Kidney (tissue), 14 donors: Measurements from ENCODE around the gene PKD1L1. TPM values are rescaled to one million over a fixed set of nuclear protein-coding genes. Genes with fewer than 3 reads are reported as not detected.

Experiments
- DNase-seq, 5 donors: peaks; one replicate each; pipeline ENCODE4 v3.0.0-alpha.2; 2013 to 2020
- FAIRE-seq: peaks from 2 replicates; lab custom pipeline; 2012; peaks lifted over from hg19 to GRCh38; lab: Jason Lieb, UNC
- H3K27ac ChIP-seq, 2 donors: one replicate each; pipeline ENCODE4 v1.7.0; 2013; ENCODE audit warnings: low read depth in 2 of 2, low read length in 2 of 2, inconsistent platforms in 1 of 2
- H3K27me3 ChIP-seq: one replicate; pipeline ENCODE4 v1.7.1; 2013; ENCODE audit warnings: low read length, inconsistent platforms; ENCODE audit not compliant: control insufficient read depth, insufficient read depth
- H3K36me3 ChIP-seq, 3 donors: one replicate each; pipeline versions ENCODE4 v1.7.0 to v1.7.1; 2013; ENCODE audit warnings: low read length in 3 of 3, control low read depth in 1 of 3, inconsistent platforms in 1 of 3; ENCODE audit not compliant: insufficient read depth in 3 of 3, control insufficient read depth in 2 of 3
- H3K4me1 ChIP-seq, 3 donors: one replicate each; pipeline versions ENCODE4 v1.7.0 to v1.7.1; 2013; ENCODE audit warnings: low read length in 3 of 3, inconsistent platforms in 1 of 3, low read depth in 1 of 3; ENCODE audit not compliant: control insufficient read depth in 2 of 3, insufficient read depth in 2 of 3
- H3K4me3 ChIP-seq, 3 donors: one replicate each; pipeline versions ENCODE4 v1.7.0 to v1.8.1; 2013; ENCODE audit warnings: low read length in 3 of 3, control low read depth in 1 of 3, inconsistent platforms in 1 of 3
- H3K9ac ChIP-seq, 3 donors: one replicate each; pipeline versions ENCODE4 v1.7.0 to v1.7.1; 2013; ENCODE audit warnings: low read length in 3 of 3, control low read depth in 1 of 3, inconsistent platforms in 1 of 3
- H3K9me3 ChIP-seq, 3 donors: one replicate each; pipeline versions ENCODE4 v1.7.0 to v1.7.1; 2013; ENCODE audit warnings: low read length in 3 of 3, control low read depth in 1 of 3, inconsistent platforms in 1 of 3; ENCODE audit not compliant: control insufficient read depth in 2 of 3, insufficient read depth in 1 of 3
- CTCF ChIP-seq: IDR thresholded peaks from 3 replicates; pipeline ENCODE4 v1.5.1; 2012; ENCODE audit warnings: mild to moderate bottlenecking, moderate library complexity, borderline replicate concordance; ENCODE audit not compliant: insufficient read depth; ENCODE audit errors: extremely low read depth
- intact Hi-C: fragments of 100-400 bp; cut with DNase I; formaldehyde crosslinking; loops from one replicate; pipeline ENCODE4 v1.11.1; 2022
- polyA plus RNA-seq: library from polyadenylated mRNA; stranded (reverse); fragments of 350-450 nt; fragmentation: Illumina TruSeq; extraction: RNeasy Lipid Tissue Mini Kit (QIAGEN cat#74804); gene quantifications from one replicate; pipeline ENCODE4 v1.2.3, GENCODE V29; 2014; ENCODE audit warnings: low read depth, low replicate concordance; ENCODE audit not compliant: insufficient read depth
- total RNA-seq: library from RNA; stranded (reverse); fragmentation: NEBNext Ultra II Directional; extraction: Animal tissue kit (Norgen Biotek cat#: 25700); gene quantifications from one replicate; pipeline ENCODE4 v1.2.1, GENCODE V29; 2021
- donor health status: control.
- donor health status: control.
- donor health status: control.
- donor health status: control.
- donor health status: control.
- donor health status: DM: yes; HTN: yes; CAD: no.
- donor health status: Normal renal cell carcinoma (clear cell type).

Gene PKD1L1
- total and polyA plus RNA-seq, 2 donors from 2014 or later = 0.32 to 0.82 TPM

- DNase-seq = no peak
- no peak overlapping the region for H3K9ac ChIP-seq
- intact Hi-C loops = no loop called here
- H3K9me3 ChIP-seq = no peaks in the 10 kb centered on the region
- H3K36me3 ChIP-seq = no peaks in the 10 kb centered on the region
- FAIRE-seq = no peak
- H3K27me3 ChIP-seq = no peaks in the 10 kb centered on the region
- no peak for TF ChIP-seq CTCF
- H3K27ac ChIP-seq = no peak overlapping the region
- peaks cover 0 to 8% (median 0%) of the 10 kb centered on the region in 3 donors for H3K4me1 ChIP-seq
- H3K4me3 ChIP-seq = no peak overlapping the region
Measured at GRCh38 chr7:47765373-47765979, 182.8 kb downstream of the PKD1L1 start.

- H3K36me3 ChIP-seq = no peaks in the 10 kb centered on the region
- H3K27ac ChIP-seq = no peak overlapping the region
- no peak overlapping the region for H3K4me3 ChIP-seq
- no peak overlapping the region for H3K9ac ChIP-seq
- H3K4me1 ChIP-seq = peaks cover 0 to 8% (median 0%) of the 10 kb centered on the region in 3 donors
- intact Hi-C loops = no loop called here
- no peaks in the 10 kb centered on the region for H3K27me3 ChIP-seq
- no peaks in the 10 kb centered on the region for H3K9me3 ChIP-seq
- no peak for TF ChIP-seq CTCF
- FAIRE-seq = no peak
- no peak for DNase-seq
Measured at GRCh38 chr7:47764746-47765145, 183.5 kb downstream of the PKD1L1 start.

GRCh38 chr7:47763063-47763974 lies 184.9 kb downstream of the PKD1L1 start:
- FAIRE-seq (no peak), DNase-seq (peak in 4 of 5 donors; percentile 58 to 77 (median 70))
- H3K9ac ChIP-seq = no peak overlapping the region
- no peak for TF ChIP-seq CTCF
- H3K4me1 ChIP-seq = peaks cover 0 to 8% (median 4%) of the 10 kb centered on the region in 3 donors
- peak overlapping the region in 1 of 2 donors; percentile 69 for H3K27ac ChIP-seq
- H3K36me3 ChIP-seq = no peaks in the 10 kb centered on the region
- no peak overlapping the region for H3K4me3 ChIP-seq
- H3K27me3 ChIP-seq = no peaks in the 10 kb centered on the region
- no peaks in the 10 kb centered on the region for H3K9me3 ChIP-seq
- intact Hi-C loops = no loop called here
